NCI-H510A treated with DMSO at 0.1 percent for 48 hours (cell line): ENCODE data around the gene BMP8B.

Experiments used
- DNase-seq: peaks from one replicate; lab custom pipeline; 2025; lab: John Stamatoyannopoulos, UW

The BMP8B gene

GRCh38 chr1:39722495-39722894, 66.2 kb downstream of the BMP8B start:
- no peak for DNase-seq

GRCh38 chr1:39721664-39722063, 67.0 kb downstream of the BMP8B start:
- DNase-seq = no peak

GRCh38 chr1:39720094-39720999, 68.3 kb downstream of the BMP8B start:
- peak; percentile 100 for DNase-seq

DNA sequence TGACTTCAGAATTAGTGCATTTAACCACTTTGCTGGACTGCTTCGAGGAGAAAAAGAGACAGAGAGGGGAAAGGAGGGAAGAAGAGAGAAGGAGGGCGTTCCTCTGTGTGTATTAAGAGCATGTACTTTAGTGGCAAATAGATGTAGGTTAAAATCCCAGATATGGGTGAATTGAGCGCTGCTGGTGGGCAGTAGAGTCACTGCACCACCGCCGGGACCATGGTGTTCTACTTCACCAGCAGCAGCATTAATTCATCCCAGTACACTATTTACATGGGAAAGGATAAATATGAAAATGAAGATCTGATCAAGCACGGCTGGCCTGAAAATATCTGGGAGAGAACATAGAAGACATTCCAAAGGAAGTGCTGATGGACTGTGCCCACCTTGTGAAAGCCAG, 70.9 kb downstream of the BMP8B start:
- no peak for DNase-seq

DNA sequence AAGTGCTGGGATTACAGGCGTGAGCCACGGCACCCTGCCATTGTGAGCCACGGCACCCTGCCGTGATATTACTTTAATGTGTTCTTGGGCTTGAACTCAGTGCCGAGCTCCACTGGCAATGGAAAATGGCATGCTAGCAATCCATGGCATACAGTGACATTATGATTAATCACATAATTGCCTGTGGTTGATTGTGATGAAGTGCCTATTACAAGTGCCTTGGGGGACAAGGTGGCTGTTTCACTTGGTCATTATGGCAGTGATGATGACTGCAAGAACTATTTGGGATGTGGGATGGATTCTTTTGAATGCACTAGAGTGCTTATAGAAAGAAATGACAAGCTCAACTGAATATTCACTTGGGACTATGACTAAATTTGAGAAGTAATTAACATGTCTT, 75.1 kb downstream of the BMP8B start:
- no peak for DNase-seq

DNA sequence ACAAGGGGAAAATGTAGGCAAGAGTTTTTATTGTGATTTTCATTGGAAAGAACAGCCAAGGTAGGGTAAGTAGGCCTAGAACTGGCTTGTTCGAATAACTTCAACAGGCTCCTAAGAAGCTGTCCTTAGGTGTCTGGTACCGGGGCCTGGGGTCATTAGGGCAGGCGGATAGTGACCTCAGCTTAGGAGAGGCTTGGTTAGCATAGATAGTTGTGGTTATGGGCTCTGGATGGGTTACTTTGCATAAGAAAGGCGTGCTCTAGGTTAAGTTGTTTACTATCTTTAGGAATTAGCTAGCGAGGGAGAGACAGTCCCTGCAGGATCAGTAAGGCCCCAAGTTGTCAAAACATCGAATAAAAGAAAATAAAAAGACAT, 76.7 kb downstream of the BMP8B start:
- DNase-seq = no peak

GRCh38 chr1:39711104-39711965, 77.3 kb downstream of the BMP8B start:
- no peak for DNase-seq

DNA sequence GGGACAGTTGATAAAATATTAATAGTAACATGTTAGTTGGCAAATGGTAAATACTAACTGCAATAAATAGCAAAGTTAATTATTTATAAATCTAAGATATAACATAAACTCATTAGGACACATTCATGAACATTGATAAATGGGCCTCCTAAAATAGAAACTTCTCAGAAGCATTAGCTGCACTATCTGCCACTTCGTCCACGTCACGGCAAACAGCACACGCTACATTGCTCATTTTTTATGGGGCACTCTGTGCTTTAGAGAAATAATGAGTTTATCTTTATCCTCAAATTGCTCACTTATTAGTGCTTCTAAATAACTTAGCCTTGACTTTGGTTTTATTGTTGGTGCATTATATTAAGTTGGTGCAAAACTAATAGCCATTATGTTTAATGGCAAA, 81.2 kb downstream of the BMP8B start:
- DNase-seq = no peak
